Kidney (tissue), 14 donors: ENCODE measurements around the gene PLEKHG4. TPM values are rescaled to one million over a fixed set of nuclear protein-coding genes. Genes with fewer than 3 reads are reported as not detected.
A peak's percentile ranks its signal among the peaks of the same experiment; 100 is the strongest.

Experiments used
- DNase-seq, 5 donors: peaks; one replicate each; pipeline ENCODE4 v3.0.0-alpha.2; 2013 to 2020
- FAIRE-seq: peaks from 2 replicates; lab custom pipeline; 2012; peaks lifted over from hg19 to GRCh38; lab: Jason Lieb, UNC
- H3K27ac ChIP-seq, 2 donors: one replicate each; pipeline ENCODE4 v1.7.0; 2013; ENCODE audit warnings: low read depth in 2 of 2, low read length in 2 of 2, inconsistent platforms in 1 of 2
- H3K27me3 ChIP-seq: one replicate; pipeline ENCODE4 v1.7.1; 2013; ENCODE audit warnings: low read length, inconsistent platforms; ENCODE audit not compliant: control insufficient read depth, insufficient read depth
- H3K36me3 ChIP-seq, 3 donors: one replicate each; pipeline versions ENCODE4 v1.7.0 to v1.7.1; 2013; ENCODE audit warnings: low read length in 3 of 3, control low read depth in 1 of 3, inconsistent platforms in 1 of 3; ENCODE audit not compliant: insufficient read depth in 3 of 3, control insufficient read depth in 2 of 3
- H3K4me1 ChIP-seq, 3 donors: one replicate each; pipeline versions ENCODE4 v1.7.0 to v1.7.1; 2013; ENCODE audit warnings: low read length in 3 of 3, inconsistent platforms in 1 of 3, low read depth in 1 of 3; ENCODE audit not compliant: control insufficient read depth in 2 of 3, insufficient read depth in 2 of 3
- H3K4me3 ChIP-seq, 3 donors: one replicate each; pipeline versions ENCODE4 v1.7.0 to v1.8.1; 2013; ENCODE audit warnings: low read length in 3 of 3, control low read depth in 1 of 3, inconsistent platforms in 1 of 3
- H3K9ac ChIP-seq, 3 donors: one replicate each; pipeline versions ENCODE4 v1.7.0 to v1.7.1; 2013; ENCODE audit warnings: low read length in 3 of 3, control low read depth in 1 of 3, inconsistent platforms in 1 of 3
- H3K9me3 ChIP-seq, 3 donors: one replicate each; pipeline versions ENCODE4 v1.7.0 to v1.7.1; 2013; ENCODE audit warnings: low read length in 3 of 3, control low read depth in 1 of 3, inconsistent platforms in 1 of 3; ENCODE audit not compliant: control insufficient read depth in 2 of 3, insufficient read depth in 1 of 3
- CTCF ChIP-seq: IDR thresholded peaks from 3 replicates; pipeline ENCODE4 v1.5.1; 2012; ENCODE audit warnings: mild to moderate bottlenecking, moderate library complexity, borderline replicate concordance; ENCODE audit not compliant: insufficient read depth; ENCODE audit errors: extremely low read depth
- intact Hi-C: fragments of 100-400 bp; cut with DNase I; formaldehyde crosslinking; loops from one replicate; pipeline ENCODE4 v1.11.1; 2022
- polyA plus RNA-seq: library from polyadenylated mRNA; stranded (reverse); fragments of 350-450 nt; fragmentation: Illumina TruSeq; extraction: RNeasy Lipid Tissue Mini Kit (QIAGEN cat#74804); gene quantifications from one replicate; pipeline ENCODE4 v1.2.3, GENCODE V29; 2014; ENCODE audit warnings: low read depth, low replicate concordance; ENCODE audit not compliant: insufficient read depth
- total RNA-seq: library from RNA; stranded (reverse); fragmentation: NEBNext Ultra II Directional; extraction: Animal tissue kit (Norgen Biotek cat#: 25700); gene quantifications from one replicate; pipeline ENCODE4 v1.2.1, GENCODE V29; 2021
- donor health status: control.
- donor health status: control.
- donor health status: control.
- donor health status: control.
- donor health status: control.
- donor health status: DM: yes; HTN: yes; CAD: no.
- donor health status: Normal renal cell carcinoma (clear cell type).

PLEKHG4 gene
- total and polyA plus RNA-seq, 2 donors from 2014 or later, result 2.6 to 10.1 TPM

GRCh38 chr16:67284699-67285646, 5.6 kb downstream of the PLEKHG4 start:
- TF ChIP-seq CTCF, result peak; percentile 58
- Histone ChIP-seq H3K4me1 (no peaks in the 10 kb centered on the region), H3K36me3 (no peaks in the 10 kb centered on the region), H3K27ac (no peak overlapping the region), H3K9ac (no peak overlapping the region), H3K4me3 (no peak overlapping the region), H3K27me3 (no peaks in the 10 kb centered on the region), H3K9me3 (no peaks in the 10 kb centered on the region)
- intact Hi-C loops, result no loop called here
- FAIRE-seq (no peak), DNase-seq (peak; percentile 61 to 85 (median 65))

GRCh38 chr16:67286441-67287235, 7.3 kb downstream of the PLEKHG4 start:
- FAIRE-seq, result no peak
- H3K4me1 ChIP-seq, result no peaks in the 10 kb centered on the region
- H3K27me3 ChIP-seq, result no peaks in the 10 kb centered on the region
- H3K4me3 ChIP-seq, result no peak overlapping the region
- no peaks in the 10 kb centered on the region for H3K36me3 ChIP-seq
- no peaks in the 10 kb centered on the region for H3K9me3 ChIP-seq
- intact Hi-C loops, result no loop called here
- no peak overlapping the region for H3K27ac ChIP-seq
- DNase-seq, result no peak
- TF ChIP-seq CTCF, result no peak
- no peak overlapping the region for H3K9ac ChIP-seq

GRCh38 chr16:67287960-67288359, 8.6 kb downstream of the PLEKHG4 start:
- intact Hi-C loops, result no loop called here
- FAIRE-seq, result no peak
- H3K9me3 ChIP-seq, result no peaks in the 10 kb centered on the region

More at GRCh38 chr16:67287960-67288359, 8.6 kb downstream of the PLEKHG4 start:
- Histone ChIP-seq H3K9ac (no peak overlapping the region), H3K27ac (no peak overlapping the region), H3K4me1 (no peaks in the 10 kb centered on the region), H3K4me3 (no peak overlapping the region), H3K27me3 (no peaks in the 10 kb centered on the region), H3K36me3 (no peaks in the 10 kb centered on the region)
- no peak for TF ChIP-seq CTCF
- DNase-seq, result no peak
